ENCODE results near the gene EDIL3.

DNA sequence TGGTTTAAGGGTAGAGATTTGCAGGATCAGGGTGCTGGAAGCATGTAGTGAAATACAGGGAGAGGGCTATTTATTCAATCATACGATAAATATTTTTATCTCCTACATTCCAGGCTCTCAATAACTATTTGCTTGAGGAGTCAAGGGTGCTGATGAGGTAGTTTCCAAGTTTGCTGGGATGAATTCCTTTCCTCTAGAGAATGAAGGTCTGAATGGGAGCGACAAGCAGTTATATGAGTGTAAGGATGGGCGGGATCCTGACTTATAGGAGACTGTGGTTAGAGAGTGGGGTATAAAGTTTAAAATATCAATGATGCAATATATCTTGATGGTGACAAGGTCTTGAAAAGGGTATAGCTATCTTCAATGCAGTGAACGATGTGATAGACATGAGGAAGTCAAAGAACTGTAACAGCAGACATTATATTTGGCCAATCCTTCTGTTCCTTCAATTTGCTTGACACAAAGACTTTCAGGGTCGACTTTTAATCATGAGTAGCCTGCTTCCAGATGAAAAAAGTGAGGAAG, 462.9 kb downstream of the EDIL3 start:
- TF ChIP-seq, protein P1, sequence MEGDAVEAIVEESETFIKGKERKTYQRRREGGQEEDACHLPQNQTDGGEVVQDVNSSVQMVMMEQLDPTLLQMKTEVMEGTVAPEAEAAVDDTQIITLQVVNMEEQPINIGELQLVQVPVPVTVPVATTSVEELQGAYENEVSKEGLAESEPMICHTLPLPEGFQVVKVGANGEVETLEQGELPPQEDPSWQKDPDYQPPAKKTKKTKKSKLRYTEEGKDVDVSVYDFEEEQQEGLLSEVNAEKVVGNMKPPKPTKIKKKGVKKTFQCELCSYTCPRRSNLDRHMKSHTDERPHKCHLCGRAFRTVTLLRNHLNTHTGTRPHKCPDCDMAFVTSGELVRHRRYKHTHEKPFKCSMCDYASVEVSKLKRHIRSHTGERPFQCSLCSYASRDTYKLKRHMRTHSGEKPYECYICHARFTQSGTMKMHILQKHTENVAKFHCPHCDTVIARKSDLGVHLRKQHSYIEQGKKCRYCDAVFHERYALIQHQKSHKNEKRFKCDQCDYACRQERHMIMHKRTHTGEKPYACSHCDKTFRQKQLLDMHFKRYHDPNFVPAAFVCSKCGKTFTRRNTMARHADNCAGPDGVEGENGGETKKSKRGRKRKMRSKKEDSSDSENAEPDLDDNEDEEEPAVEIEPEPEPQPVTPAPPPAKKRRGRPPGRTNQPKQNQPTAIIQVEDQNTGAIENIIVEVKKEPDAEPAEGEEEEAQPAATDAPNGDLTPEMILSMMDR (IDR thresholded peaks at IDR 0.05; ENCODE audit: low read length), result no peak
- TF ChIP-seq EZH2 (IDR thresholded peaks at IDR 0.05; ENCODE audit: borderline replicate concordance, low read length), result no peak

Data from OCI-LY1 (cell line).